Small intestine (tissue), 7 donors: Measurements from ENCODE around the gene RTN4RL1. TPM values are rescaled to one million over a fixed set of nuclear protein-coding genes. Genes with fewer than 3 reads are reported as not detected.

Source experiments
- DNase-seq, 2 donors: peaks; one replicate each; pipeline versions ENCODE4 v3.0.0 to v3.0.0-alpha.2; 2013
- FAIRE-seq: peaks from 2 replicates; lab custom pipeline; 2012; peaks lifted over from hg19 to GRCh38; lab: Jason Lieb, UNC
- H3K27ac ChIP-seq, 3 donors: one replicate each; pipeline ENCODE4 v1.5.1; 2013; ENCODE audit warnings: low read length in 2 of 3, mild to moderate bottlenecking in 2 of 3, control low read depth in 1 of 3, inconsistent platforms in 1 of 3, low read depth in 1 of 3, moderate library complexity in 1 of 3
- H3K27me3 ChIP-seq, 3 donors: one replicate each; pipeline ENCODE4 v1.6.1; 2013; ENCODE audit warnings: low read length in 3 of 3, inconsistent platforms in 1 of 3; ENCODE audit not compliant: control insufficient read depth in 3 of 3, insufficient read depth in 3 of 3
- H3K36me3 ChIP-seq, 3 donors: one replicate each; pipeline ENCODE4 v1.6.1; 2013; ENCODE audit warnings: low read length in 3 of 3, inconsistent platforms in 1 of 3, low read depth in 1 of 3, mild to moderate bottlenecking in 1 of 3, moderate library complexity in 1 of 3; ENCODE audit not compliant: control insufficient read depth in 3 of 3, insufficient read depth in 2 of 3
- H3K4me1 ChIP-seq, 3 donors: one replicate each; pipeline ENCODE4 v1.6.1; 2013; ENCODE audit warnings: low read length in 2 of 3, inconsistent platforms in 1 of 3, low read depth in 1 of 3, mild to moderate bottlenecking in 1 of 3, moderate library complexity in 1 of 3; ENCODE audit not compliant: control insufficient read depth in 3 of 3, insufficient read depth in 2 of 3
- H3K4me3 ChIP-seq, 3 donors: one replicate each; pipeline ENCODE4 v1.5.1; 2013; ENCODE audit warnings: low read length in 3 of 3, control low read depth in 1 of 3, inconsistent platforms in 1 of 3, low read depth in 1 of 3, mild to moderate bottlenecking in 1 of 3, moderate library complexity in 1 of 3
- H3K9me3 ChIP-seq, 2 donors: one replicate each; pipeline ENCODE4 v1.6.1; 2013; ENCODE audit warnings: low read depth in 1 of 2, low read length in 1 of 2; ENCODE audit not compliant: control insufficient read depth in 2 of 2, insufficient read depth in 1 of 2
- WGBS, 3 donors: extraction: QIAGEN DNeasy Blood & Tissue Kit; methylation state at CpG; one replicate each; pipeline ENCODE4 v1.1.7; 2013; 5-methylcytosine and 5-hydroxymethylcytosine counted together
- polyA plus RNA-seq, 4 donors: library from polyadenylated mRNA; stranded (reverse) in 3 of 4; unstranded in 1 of 4; fragments of 200-250 nt in 3 of 4; fragments of 120-200 nt in 1 of 4; gene quantifications; one replicate each; pipeline versions ENCODE4 v1.2.1 to v1.2.3, GENCODE V29; 2013
- donor health status: healthy with polysubstance abuse.
- donor health status: control.
- donor health status: control.
- donor health status: Bipolar disorder and iron deficiency.
- donor health status: healthy.

The RTN4RL1 gene
- polyA plus RNA-seq, 4 donors: 0.25 to 1.0 TPM; not detected in 2

DNA sequence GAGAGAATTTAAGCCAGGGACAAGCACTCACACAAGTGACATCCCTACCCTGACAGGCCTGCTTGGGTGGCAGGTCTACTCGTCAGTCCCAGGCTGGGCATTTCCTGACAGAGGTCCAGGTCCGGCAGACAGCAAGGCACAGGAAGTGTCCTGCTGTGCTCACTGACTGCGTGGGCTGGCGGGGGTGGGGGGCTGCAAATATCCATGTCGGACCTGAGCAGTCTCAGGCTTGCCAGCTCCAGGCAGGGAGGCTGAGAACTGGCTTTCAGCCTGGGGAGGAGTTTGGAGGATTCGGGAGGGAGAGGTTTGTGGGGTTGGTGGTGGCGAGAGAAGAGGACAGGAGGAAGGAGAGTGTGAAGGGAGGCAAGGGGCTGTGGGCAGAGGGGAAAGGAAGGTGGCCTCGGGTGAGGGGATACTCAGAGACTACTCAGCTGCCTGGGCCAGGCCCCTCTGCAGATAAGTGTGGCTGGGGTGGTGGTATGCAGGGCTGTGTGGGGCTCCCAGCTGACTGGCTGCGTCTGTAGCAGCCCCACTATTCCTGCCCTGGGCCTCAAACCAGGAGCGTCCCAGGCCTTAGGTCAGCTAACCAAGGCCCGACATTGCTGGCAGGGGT is 37.5 kb upstream of the RTN4RL1 start:
- peaks cover 0 to 64% (median 4%) of the 10 kb centered on the region in 3 donors for H3K4me1 ChIP-seq
- 49 to 79% (median 67%) methylated on average over 11 of the region's 11 CpGs for WGBS, 3 donors
- peaks cover 2 to 26% (median 5%) of the 10 kb centered on the region in 3 donors for H3K27me3 ChIP-seq
- H3K9me3 ChIP-seq: no peaks in the 10 kb centered on the region
- H3K27ac ChIP-seq: peak overlapping the region; percentile 43 to 79 (median 63)
- FAIRE-seq: no peak
- peaks cover 5 to 91% (median 8%) of the 10 kb centered on the region in 3 donors for H3K36me3 ChIP-seq
- no peak for DNase-seq
- H3K4me3 ChIP-seq: no peak overlapping the region

DNA sequence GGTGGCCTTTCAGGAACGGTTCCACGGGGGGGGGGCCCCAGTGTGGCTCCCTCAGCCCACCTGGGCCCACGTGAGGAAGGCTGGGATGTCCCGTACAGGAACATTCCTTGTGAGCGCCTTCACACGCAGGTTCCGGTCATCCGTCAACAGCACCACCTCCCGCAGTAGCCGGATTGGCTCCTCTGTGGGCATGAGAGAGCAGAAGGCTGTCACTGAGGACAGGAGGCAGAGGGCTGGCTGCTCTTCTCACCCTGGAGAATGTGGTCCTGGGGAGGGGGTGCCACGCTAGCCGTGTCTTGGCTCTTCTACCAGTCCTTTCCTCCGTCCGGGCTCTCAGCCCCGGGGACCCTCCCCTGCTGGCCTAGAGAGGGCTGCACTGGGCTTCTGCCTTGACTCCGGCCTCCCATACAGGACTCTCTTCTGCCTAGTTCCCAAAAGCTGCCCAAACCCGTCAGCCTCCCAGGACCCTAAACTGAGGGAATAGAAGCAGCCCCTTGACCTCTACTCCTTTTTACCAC is 36.4 kb upstream of the RTN4RL1 start:
- peaks cover 0 to 54% (median 4%) of the 10 kb centered on the region in 3 donors for H3K4me1 ChIP-seq

DNA sequence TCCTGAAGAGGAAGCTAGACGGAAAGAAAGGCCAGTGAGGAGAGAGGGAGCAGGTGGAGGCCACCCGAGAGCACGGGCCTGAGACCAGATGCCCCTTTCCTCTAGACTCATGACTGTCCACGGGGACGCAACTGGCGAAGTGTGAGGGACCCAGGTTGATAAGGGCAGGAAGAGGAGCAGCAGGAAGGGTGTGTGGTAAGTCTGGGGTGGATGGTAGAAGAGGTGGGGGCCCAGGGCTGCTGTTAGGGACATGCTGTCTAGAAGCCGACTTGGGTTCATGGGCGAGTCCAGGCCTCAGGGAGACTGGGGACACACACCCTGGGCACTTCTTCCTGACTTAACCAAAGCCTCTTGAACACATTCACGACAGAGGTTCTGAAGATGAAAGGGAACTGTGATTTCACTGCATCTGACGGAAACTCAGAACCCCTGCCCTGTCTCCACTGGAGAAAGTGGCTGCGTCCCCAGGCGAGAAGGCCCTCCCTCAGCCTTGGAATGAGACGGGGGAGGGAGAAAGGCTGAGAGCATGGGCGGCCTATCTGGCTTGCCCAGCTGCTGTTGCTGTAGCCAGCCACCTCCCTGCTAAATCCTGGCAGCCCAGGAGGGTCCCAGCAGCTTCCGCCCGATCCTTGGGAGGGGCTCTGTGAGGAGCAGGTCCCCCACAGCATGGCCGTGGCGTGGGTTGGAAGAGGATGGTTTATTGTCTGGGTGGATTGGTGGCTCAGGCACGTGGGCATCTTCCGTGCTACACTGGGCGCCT is 35.7 kb upstream of the RTN4RL1 start:
- peak overlapping the region; percentile 63 to 89 (median 67) for H3K27ac ChIP-seq
- H3K9me3 ChIP-seq: no peaks in the 10 kb centered on the region
- H3K4me3 ChIP-seq: no peak overlapping the region
- DNase-seq: no peak
- peaks cover 2 to 35% (median 7%) of the 10 kb centered on the region in 3 donors for H3K27me3 ChIP-seq
- WGBS, 3 donors: 68 to 86% (median 72%) methylated on average over 21 of the region's 21 CpGs
- no peak for FAIRE-seq
- peaks cover 5 to 81% (median 8%) of the 10 kb centered on the region in 3 donors for H3K36me3 ChIP-seq
- peaks cover 0 to 53% (median 4%) of the 10 kb centered on the region in 3 donors for H3K4me1 ChIP-seq

More for the DNA sequence above, 36.4 kb upstream of the RTN4RL1 start:
- Histone ChIP-seq H3K27ac (peak overlapping the region; percentile 63 to 89 (median 67)), H3K9me3 (no peaks in the 10 kb centered on the region), H3K27me3 (peaks cover 2 to 30% (median 7%) of the 10 kb centered on the region in 3 donors), H3K36me3 (peaks cover 5 to 83% (median 8%) of the 10 kb centered on the region in 3 donors), H3K4me3 (no peak overlapping the region)
- 72 to 84% (median 81%) methylated on average over 17 of the region's 17 CpGs for WGBS, 3 donors
- no peak for FAIRE-seq
- no peak for DNase-seq

DNA sequence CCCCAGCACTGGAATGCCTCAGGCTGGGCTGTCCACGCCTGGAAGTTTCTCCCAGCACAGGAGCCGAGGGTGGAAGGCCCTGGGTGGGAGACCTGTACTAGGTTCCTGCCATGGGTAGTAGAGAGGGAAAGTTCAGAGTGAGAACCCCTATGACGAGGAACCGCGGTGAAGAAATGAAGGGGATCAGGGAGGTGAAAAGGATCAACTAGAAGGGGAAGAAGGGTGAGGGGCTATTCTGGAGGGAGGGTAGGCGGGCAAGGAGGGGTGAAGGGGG is 35.2 kb upstream of the RTN4RL1 start:
- peaks cover 0 to 48% (median 2%) of the 10 kb centered on the region in 3 donors for H3K4me1 ChIP-seq
- FAIRE-seq: no peak

DNA sequence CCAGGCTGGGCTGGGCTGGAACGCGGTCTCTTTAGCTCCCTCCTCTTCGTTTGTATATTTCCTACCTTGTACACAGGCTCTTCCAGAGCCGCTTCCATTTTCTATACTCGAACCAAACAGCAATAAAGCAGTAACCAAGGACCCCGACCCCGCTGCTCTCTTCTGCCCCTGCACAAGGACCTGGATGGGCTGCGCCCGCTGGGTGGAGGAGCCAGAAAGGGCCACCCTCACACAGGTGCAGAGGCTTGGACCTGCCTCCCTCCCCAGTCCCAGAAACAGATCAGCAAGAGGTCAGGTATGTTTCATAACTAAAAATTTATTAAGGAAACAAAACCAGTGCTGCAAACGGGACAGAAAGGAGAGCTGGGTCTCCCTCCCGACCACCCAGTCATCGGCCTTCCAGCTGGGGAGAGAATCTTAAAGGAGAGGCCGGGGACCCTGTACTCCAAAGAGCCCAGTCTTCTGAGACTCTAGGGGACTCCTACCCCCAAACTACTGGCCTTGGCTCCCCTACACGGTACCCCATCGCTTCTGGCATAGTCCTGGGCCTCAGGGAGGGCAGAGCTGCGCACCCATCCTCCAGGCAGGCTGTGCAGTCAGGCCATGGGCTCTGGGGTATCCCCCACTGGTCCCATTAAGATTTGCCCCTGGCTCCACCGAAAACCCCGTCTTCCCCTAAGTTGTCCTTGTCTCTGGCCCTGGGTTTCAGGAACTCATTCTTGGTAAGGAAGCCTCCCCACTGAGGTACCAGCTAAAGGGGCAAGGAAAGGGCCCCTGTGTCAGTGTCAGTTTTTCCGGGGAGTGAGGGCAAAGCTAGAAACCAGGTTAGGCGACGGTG is 34.6 kb upstream of the RTN4RL1 start:
- 62 to 73% (median 69%) methylated on average over 21 of the region's 21 CpGs for WGBS, 3 donors
- DNase-seq: no peak
- Histone ChIP-seq H3K27me3 (peaks cover 2 to 35% (median 7%) of the 10 kb centered on the region in 3 donors), H3K9me3 (no peaks in the 10 kb centered on the region), H3K4me3 (peak overlapping the region in 2 of 3 donors; percentile 17 to 75), H3K27ac (peak overlapping the region; percentile 63 to 89 (median 67)), H3K36me3 (peaks cover 5 to 70% (median 8%) of the 10 kb centered on the region in 3 donors), H3K4me1 (peaks cover 0 to 44% (median 2%) of the 10 kb centered on the region in 3 donors)
- FAIRE-seq: no peak

More for the DNA sequence above, 35.2 kb upstream of the RTN4RL1 start:
- DNase-seq: no peak
- peak overlapping the region in 1 of 3 donors; percentile 17 for H3K4me3 ChIP-seq
- peaks cover 5 to 76% (median 8%) of the 10 kb centered on the region in 3 donors for H3K36me3 ChIP-seq
- H3K9me3 ChIP-seq: no peaks in the 10 kb centered on the region
- H3K27ac ChIP-seq: peak overlapping the region; percentile 63 to 89 (median 67)
- peaks cover 2 to 35% (median 7%) of the 10 kb centered on the region in 3 donors for H3K27me3 ChIP-seq
- 73 to 91% (median 88%) methylated on average over 6 of the region's 6 CpGs for WGBS, 3 donors

DNA sequence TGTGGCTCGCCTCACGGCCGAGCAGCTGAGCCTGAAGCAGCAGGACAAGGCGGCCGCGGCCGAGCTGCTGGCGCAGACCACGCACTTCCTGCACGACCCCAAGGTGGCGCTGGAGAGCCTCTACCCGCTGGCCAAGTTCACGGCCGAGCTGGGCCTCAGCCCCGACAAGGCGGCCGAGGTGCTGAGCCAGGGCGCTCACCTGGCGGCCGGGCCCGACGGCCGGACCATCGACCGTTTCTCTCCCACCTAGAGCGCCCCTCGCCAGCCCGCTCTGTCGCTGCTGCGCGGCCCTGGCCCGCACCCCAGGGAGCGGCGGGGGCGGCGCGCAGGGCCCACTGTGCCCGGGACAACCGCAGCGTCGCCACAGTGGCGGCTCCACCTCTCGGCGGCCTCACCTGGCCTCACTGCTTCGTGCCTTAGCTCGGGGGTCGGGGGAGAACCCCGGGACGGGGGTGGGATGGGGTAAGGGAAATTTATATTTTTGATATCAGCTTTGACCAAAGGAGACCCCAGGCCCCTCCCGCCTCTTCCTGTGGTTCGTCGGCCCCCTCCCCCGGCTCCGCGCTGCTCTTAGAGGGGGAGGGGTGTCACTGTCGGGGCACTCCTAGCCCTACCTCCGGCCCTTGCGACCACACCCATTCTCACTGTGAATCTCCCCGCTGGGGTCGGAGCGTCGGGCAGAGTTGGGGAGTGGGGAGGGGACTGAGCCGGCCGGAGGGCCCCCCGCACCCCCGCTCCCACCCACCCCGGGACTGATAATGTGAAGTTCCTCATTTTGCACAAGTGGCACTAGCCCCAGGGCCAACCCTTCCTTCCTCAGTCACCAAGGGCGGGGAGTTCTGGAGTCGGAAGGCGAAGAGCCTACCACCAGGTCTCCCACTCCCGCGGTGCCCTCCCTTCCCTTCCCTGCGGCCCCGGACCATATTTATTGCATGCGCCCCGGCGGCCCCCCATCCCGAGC is 33.7 kb upstream of the RTN4RL1 start:
- DNase-seq (peak; percentile 76 to 87), FAIRE-seq (no peak)
- Histone ChIP-seq H3K4me1 (peaks cover 0 to 45% (median 5%) of the 10 kb centered on the region in 3 donors), H3K27ac (peak overlapping the region; percentile 63 to 89 (median 72)), H3K9me3 (no peaks in the 10 kb centered on the region), H3K36me3 (peaks cover 5 to 61% (median 8%) of the 10 kb centered on the region in 3 donors), H3K4me3 (peak overlapping the region; percentile 26 to 75 (median 35)), H3K27me3 (peaks cover 2 to 44% (median 7%) of the 10 kb centered on the region in 3 donors)
- 6 to 13% (median 12%) methylated on average over 52 to 78 of the region's 78 CpGs for WGBS, 3 donors
